Measurements from ENCODE around the gene MDP1. TPM values are rescaled to one million over a fixed set of nuclear protein-coding genes. Genes with fewer than 3 reads are reported as not detected.
A peak's percentile ranks its signal among the peaks of the same experiment; 100 is the strongest.

MDP1 gene
- total RNA-seq, 1 experiment from 2014 or later = 7.4 TPM

GRCh38 chr14:24259282-24260025, 43.6 kb upstream of the MDP1 start:
- BruUV-seq (replicated peaks) = no TSS peak
- TF ChIP-seq CTCF (IDR thresholded peaks at IDR 0.05; ENCODE audit: unreplicated experiment) = no peak
- Mint-ChIP-seq H3K27me3 (ENCODE audit: unreplicated experiment) (no peaks in the 10 kb centered on the region), H3K4me3 (ENCODE audit: low read depth, unreplicated experiment) (no peak overlapping the region), H3K9me3 (ENCODE audit: low read depth, unreplicated experiment) (no peaks in the 10 kb centered on the region), H3K27ac (ENCODE audit: unreplicated experiment) (no peak overlapping the region), H3K36me3 (ENCODE audit: insufficient read depth, unreplicated experiment) (no peaks in the 10 kb centered on the region), H3K4me1 (ENCODE audit: low read depth, unreplicated experiment) (no peaks in the 10 kb centered on the region)
- CTCF ChIA-PET = no interaction called here
- intact Hi-C loops (cut with micrococcal nuclease; ENCODE audit: unreplicated experiment) = no loop called here
- peak; percentile 37 for DNase-seq

- TF ChIP-seq CTCF (IDR thresholded peaks at IDR 0.05; ENCODE audit: unreplicated experiment) = no peak
- CTCF ChIA-PET = no interaction called here
- no peak for DNase-seq
- no peak overlapping the region for H3K27ac Mint-ChIP-seq (ENCODE audit: unreplicated experiment)
- no peaks in the 10 kb centered on the region for H3K4me1 Mint-ChIP-seq (ENCODE audit: low read depth, unreplicated experiment)
- H3K27me3 Mint-ChIP-seq (ENCODE audit: unreplicated experiment) = no peaks in the 10 kb centered on the region
- BruUV-seq (replicated peaks) = no TSS peak
- no peaks in the 10 kb centered on the region for H3K36me3 Mint-ChIP-seq (ENCODE audit: insufficient read depth, unreplicated experiment)
- H3K4me3 Mint-ChIP-seq (ENCODE audit: low read depth, unreplicated experiment) = no peak overlapping the region
- no peaks in the 10 kb centered on the region for H3K9me3 Mint-ChIP-seq (ENCODE audit: low read depth, unreplicated experiment)
- intact Hi-C loops (cut with micrococcal nuclease; ENCODE audit: unreplicated experiment) = no loop called here
These were observed 42.8 kb upstream of the MDP1 start for GRCh38 chr14:24258548-24259265.

GRCh38 chr14:24258119-24258518, 42.3 kb upstream of the MDP1 start:
- intact Hi-C loops (cut with micrococcal nuclease; ENCODE audit: unreplicated experiment) = no loop called here
- Mint-ChIP-seq H3K27ac (ENCODE audit: unreplicated experiment) (no peak overlapping the region), H3K9me3 (ENCODE audit: low read depth, unreplicated experiment) (no peaks in the 10 kb centered on the region), H3K36me3 (ENCODE audit: insufficient read depth, unreplicated experiment) (no peaks in the 10 kb centered on the region), H3K27me3 (ENCODE audit: unreplicated experiment) (no peaks in the 10 kb centered on the region), H3K4me1 (ENCODE audit: low read depth, unreplicated experiment) (no peaks in the 10 kb centered on the region), H3K4me3 (ENCODE audit: low read depth, unreplicated experiment) (no peak overlapping the region)
- DNase-seq = no peak
- BruUV-seq (replicated peaks) = no TSS peak
- CTCF ChIA-PET = no interaction called here
- no peak for TF ChIP-seq CTCF (IDR thresholded peaks at IDR 0.05; ENCODE audit: unreplicated experiment)

- H3K27ac Mint-ChIP-seq (ENCODE audit: unreplicated experiment) = no peak overlapping the region
- BruUV-seq (replicated peaks) = no TSS peak
These were observed 41.1 kb upstream of the MDP1 start for GRCh38 chr14:24256960-24257359.

More at GRCh38 chr14:24256960-24257359, 41.1 kb upstream of the MDP1 start:
- intact Hi-C loops (cut with micrococcal nuclease; ENCODE audit: unreplicated experiment) = no loop called here
- Mint-ChIP-seq H3K4me3 (ENCODE audit: low read depth, unreplicated experiment) (no peak overlapping the region), H3K9me3 (ENCODE audit: low read depth, unreplicated experiment) (no peaks in the 10 kb centered on the region), H3K27me3 (ENCODE audit: unreplicated experiment) (no peaks in the 10 kb centered on the region), H3K36me3 (ENCODE audit: insufficient read depth, unreplicated experiment) (no peaks in the 10 kb centered on the region), H3K4me1 (ENCODE audit: low read depth, unreplicated experiment) (peaks cover under 1% of the 10 kb centered on the region)
- DNase-seq = no peak
- no peak for TF ChIP-seq CTCF (IDR thresholded peaks at IDR 0.05; ENCODE audit: unreplicated experiment)
- CTCF ChIA-PET = no interaction called here
